ENCODE results near the gene CITED4. TPM values are rescaled to one million over a fixed set of nuclear protein-coding genes. Genes with fewer than 3 reads are reported as not detected.

The CITED4 gene
- total RNA-seq, 2 experiments from 2014 or later: 4.1 to 6.8 TPM

- CTCF ChIA-PET: no interaction called here
- Mint-ChIP-seq H3K27me3 (no peaks in the 10 kb centered on the region), H3K4me3 (no peak overlapping the region), H3K9me3 (peaks cover 3% of the 10 kb centered on the region), H3K27ac (no peak overlapping the region), H3K36me3 (ENCODE audit: low read depth) (no peaks in the 10 kb centered on the region), H3K4me1 (peaks cover 39% of the 10 kb centered on the region)
- POLR2A ChIA-PET: no interaction called here
- no peak for DNase-seq
These were observed 16.3 kb downstream of the CITED4 start for GRCh38 chr1:40845895-40846294.

DNA sequence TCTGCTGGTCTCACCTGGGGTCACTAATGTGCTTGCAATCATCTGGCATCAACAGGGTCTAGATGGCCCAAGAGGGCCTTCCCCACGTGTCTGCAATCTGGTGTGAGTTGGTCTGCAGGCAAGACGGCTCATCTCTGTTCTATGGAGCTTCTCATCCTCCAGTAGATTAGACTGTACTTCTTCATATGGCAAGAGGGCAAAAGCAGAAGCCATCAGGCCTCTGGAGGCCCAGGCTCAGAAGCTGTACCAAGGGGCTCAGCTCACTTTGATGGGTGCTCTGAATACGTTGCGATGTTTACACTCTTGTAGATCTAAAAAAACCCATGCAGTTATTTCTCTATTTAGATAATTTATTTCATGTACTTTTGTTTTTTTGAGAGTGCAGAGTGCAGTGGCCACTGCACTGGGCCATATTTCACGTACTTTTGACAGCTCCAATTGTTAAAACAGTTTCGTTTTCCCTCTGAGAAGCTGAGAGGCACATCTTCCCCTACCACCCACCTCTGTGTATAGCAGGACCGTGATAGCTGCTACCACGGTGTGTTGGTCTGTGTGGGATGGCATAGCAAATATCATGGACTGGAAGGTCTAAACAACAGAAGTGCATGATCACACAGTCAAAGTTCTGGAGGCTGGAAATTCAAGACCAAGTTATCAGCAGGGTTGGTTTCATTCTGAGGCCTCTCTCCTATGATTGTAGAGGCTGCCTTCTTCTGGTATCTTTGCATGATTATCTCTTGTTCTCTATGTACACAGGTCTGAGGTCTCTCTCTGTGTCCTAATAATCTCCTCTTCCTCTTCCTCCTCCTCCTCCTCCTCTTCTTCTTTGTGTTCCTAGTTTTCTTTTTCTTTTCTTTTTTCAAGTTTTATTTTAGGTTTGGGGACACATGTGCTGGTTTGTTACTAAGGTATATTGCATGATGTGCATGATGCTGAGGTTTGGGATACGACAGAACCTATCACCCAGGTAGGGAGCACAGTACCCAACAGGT is 17.0 kb downstream of the CITED4 start:
- peak; percentile 21 for DNase-seq
- H3K9me3 Mint-ChIP-seq: peaks cover 3% of the 10 kb centered on the region
- ChIA-PET POLR2A (interaction anchor here (0.7 kb wide), 1 partner anchor 135 kb away, joined by 3 read pairs; no protein-coding TSS in a partner anchor), CTCF (interaction anchor here (1.0 to 2.2 kb wide), 5 partner anchors 14 to 151 kb away, joined by 3 to 6 read pairs (median 5); no protein-coding TSS in a partner anchor)
- H3K27me3 Mint-ChIP-seq: no peaks in the 10 kb centered on the region
- peak overlapping the region; percentile 84 for H3K27ac Mint-ChIP-seq
- no peaks in the 10 kb centered on the region for H3K36me3 Mint-ChIP-seq (ENCODE audit: low read depth)
- H3K4me3 Mint-ChIP-seq: peak overlapping the region; percentile 21
- peaks cover 42% of the 10 kb centered on the region for H3K4me1 Mint-ChIP-seq

DNA sequence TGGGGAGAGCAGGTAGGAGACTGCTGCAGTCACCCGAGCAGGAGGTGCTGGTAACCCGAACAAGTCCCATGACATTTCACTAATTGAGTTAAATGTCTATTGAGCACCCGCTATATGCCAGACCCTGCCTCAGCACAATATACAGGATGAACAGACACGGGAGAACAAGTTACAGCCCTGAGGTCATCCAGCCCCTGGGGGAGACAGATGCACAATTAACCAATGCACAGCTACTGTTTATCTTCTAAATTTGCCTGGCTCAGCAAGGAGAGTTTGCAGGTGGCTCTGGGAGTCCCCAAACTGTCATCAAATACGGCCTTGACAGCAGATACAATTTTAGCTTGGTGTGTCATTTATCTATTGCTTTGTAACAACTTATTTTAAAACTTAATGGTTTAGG is 18.1 kb downstream of the CITED4 start:
- Mint-ChIP-seq H3K9me3 (peaks cover 3% of the 10 kb centered on the region), H3K4me3 (no peak overlapping the region), H3K27ac (peak overlapping the region; percentile 25), H3K36me3 (ENCODE audit: low read depth) (no peaks in the 10 kb centered on the region), H3K4me1 (peaks cover 44% of the 10 kb centered on the region), H3K27me3 (no peaks in the 10 kb centered on the region)
- ChIA-PET POLR2A (no interaction called here), CTCF (interaction anchor here (1.2 to 2.2 kb wide), 4 partner anchors 13 to 108 kb away, joined by 3 to 6 read pairs (median 6); no protein-coding TSS in a partner anchor)
- DNase-seq: no peak

- ChIA-PET CTCF (interaction anchor here (1.7 kb wide), 1 partner anchor 68 kb away, joined by 5 read pairs; no protein-coding TSS in a partner anchor), POLR2A (no interaction called here)
- Mint-ChIP-seq H3K9me3 (peaks cover 3% of the 10 kb centered on the region), H3K4me1 (peaks cover 43% of the 10 kb centered on the region), H3K27ac (no peak overlapping the region), H3K36me3 (ENCODE audit: low read depth) (no peaks in the 10 kb centered on the region), H3K4me3 (no peak overlapping the region), H3K27me3 (no peaks in the 10 kb centered on the region)
- DNase-seq: no peak
These were observed 19.5 kb downstream of the CITED4 start for GRCh38 chr1:40842691-40843090.

- Mint-ChIP-seq H3K9me3 (peaks cover 3% of the 10 kb centered on the region), H3K4me1 (peaks cover 43% of the 10 kb centered on the region), H3K36me3 (ENCODE audit: low read depth) (no peaks in the 10 kb centered on the region), H3K4me3 (no peak overlapping the region), H3K27me3 (no peaks in the 10 kb centered on the region), H3K27ac (no peak overlapping the region)
- no peak for DNase-seq
- POLR2A ChIA-PET: no interaction called here
- CTCF ChIA-PET: interaction anchor here (1.7 kb wide), 1 partner anchor 67 kb away, joined by 5 read pairs; no protein-coding TSS in a partner anchor
These were observed 20.0 kb downstream of the CITED4 start for GRCh38 chr1:40842207-40842606.

DNA sequence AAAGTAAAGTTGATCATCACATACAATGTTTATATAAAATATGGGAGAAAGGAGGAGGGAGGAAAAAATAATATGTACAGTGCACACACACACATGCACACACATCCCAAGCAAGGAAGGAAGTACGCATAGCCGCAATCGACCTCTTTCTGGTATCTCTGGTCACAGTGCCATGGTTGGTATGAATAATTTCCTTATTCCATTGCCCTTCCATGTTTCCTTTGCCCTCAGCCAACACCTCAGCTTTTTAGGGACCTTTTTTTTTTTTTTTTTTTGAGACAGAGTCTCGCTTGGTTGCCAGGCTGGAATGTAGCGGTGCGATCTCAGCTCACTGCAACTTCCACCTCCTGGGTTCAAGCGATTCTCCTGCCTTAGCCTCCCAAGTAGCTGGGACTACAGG is 20.6 kb downstream of the CITED4 start:
- ChIA-PET CTCF (interaction anchor here (1.2 to 1.7 kb wide), 3 partner anchors 20 to 111 kb away, joined by 3 to 5 read pairs (median 4); no protein-coding TSS in a partner anchor), POLR2A (no interaction called here)
- peaks cover 3% of the 10 kb centered on the region for H3K9me3 Mint-ChIP-seq
- no peak overlapping the region for H3K4me3 Mint-ChIP-seq
- H3K4me1 Mint-ChIP-seq: peaks cover 40% of the 10 kb centered on the region
- no peaks in the 10 kb centered on the region for H3K36me3 Mint-ChIP-seq (ENCODE audit: low read depth)
- peak overlapping the region; percentile 85 for H3K27ac Mint-ChIP-seq
- DNase-seq: no peak
- H3K27me3 Mint-ChIP-seq: no peaks in the 10 kb centered on the region

GRCh38 chr1:40840526-40841323 is 21.4 kb downstream of the CITED4 start:
- Mint-ChIP-seq H3K4me3 (peak overlapping the region; percentile 12), H3K36me3 (ENCODE audit: low read depth) (no peaks in the 10 kb centered on the region), H3K27ac (peak overlapping the region; percentile 85), H3K27me3 (no peaks in the 10 kb centered on the region), H3K4me1 (peaks cover 36% of the 10 kb centered on the region), H3K9me3 (peaks cover 3% of the 10 kb centered on the region)
- DNase-seq: peak; percentile 68
- ChIA-PET POLR2A (no interaction called here), CTCF (interaction anchor here (1.2 kb wide), 2 partner anchors 19 to 112 kb away, joined by 3 to 4 read pairs; no protein-coding TSS in a partner anchor)

- H3K9me3 Mint-ChIP-seq: peaks cover 3% of the 10 kb centered on the region
- DNase-seq: no peak
- POLR2A ChIA-PET: no interaction called here
- H3K4me3 Mint-ChIP-seq: no peak overlapping the region
- H3K27ac Mint-ChIP-seq: peak overlapping the region; percentile 85
- CTCF ChIA-PET: no interaction called here
- no peaks in the 10 kb centered on the region for H3K36me3 Mint-ChIP-seq (ENCODE audit: low read depth)
- peaks cover 29% of the 10 kb centered on the region for H3K4me1 Mint-ChIP-seq
- H3K27me3 Mint-ChIP-seq: no peaks in the 10 kb centered on the region
These were observed 22.2 kb downstream of the CITED4 start for GRCh38 chr1:40839943-40840335.

- no peak for DNase-seq
- ChIA-PET POLR2A (no interaction called here), CTCF (interaction anchor here (1.8 kb wide), 1 partner anchor 10 kb away, joined by 6 read pairs; no protein-coding TSS in a partner anchor)
- H3K27ac Mint-ChIP-seq: peak overlapping the region; percentile 39
- no peak overlapping the region for H3K4me3 Mint-ChIP-seq
- H3K36me3 Mint-ChIP-seq (ENCODE audit: low read depth): no peaks in the 10 kb centered on the region
- peaks cover 3% of the 10 kb centered on the region for H3K9me3 Mint-ChIP-seq
- no peaks in the 10 kb centered on the region for H3K27me3 Mint-ChIP-seq
- H3K4me1 Mint-ChIP-seq: peaks cover 26% of the 10 kb centered on the region
These were observed 22.9 kb downstream of the CITED4 start for GRCh38 chr1:40838980-40839942.

DNA sequence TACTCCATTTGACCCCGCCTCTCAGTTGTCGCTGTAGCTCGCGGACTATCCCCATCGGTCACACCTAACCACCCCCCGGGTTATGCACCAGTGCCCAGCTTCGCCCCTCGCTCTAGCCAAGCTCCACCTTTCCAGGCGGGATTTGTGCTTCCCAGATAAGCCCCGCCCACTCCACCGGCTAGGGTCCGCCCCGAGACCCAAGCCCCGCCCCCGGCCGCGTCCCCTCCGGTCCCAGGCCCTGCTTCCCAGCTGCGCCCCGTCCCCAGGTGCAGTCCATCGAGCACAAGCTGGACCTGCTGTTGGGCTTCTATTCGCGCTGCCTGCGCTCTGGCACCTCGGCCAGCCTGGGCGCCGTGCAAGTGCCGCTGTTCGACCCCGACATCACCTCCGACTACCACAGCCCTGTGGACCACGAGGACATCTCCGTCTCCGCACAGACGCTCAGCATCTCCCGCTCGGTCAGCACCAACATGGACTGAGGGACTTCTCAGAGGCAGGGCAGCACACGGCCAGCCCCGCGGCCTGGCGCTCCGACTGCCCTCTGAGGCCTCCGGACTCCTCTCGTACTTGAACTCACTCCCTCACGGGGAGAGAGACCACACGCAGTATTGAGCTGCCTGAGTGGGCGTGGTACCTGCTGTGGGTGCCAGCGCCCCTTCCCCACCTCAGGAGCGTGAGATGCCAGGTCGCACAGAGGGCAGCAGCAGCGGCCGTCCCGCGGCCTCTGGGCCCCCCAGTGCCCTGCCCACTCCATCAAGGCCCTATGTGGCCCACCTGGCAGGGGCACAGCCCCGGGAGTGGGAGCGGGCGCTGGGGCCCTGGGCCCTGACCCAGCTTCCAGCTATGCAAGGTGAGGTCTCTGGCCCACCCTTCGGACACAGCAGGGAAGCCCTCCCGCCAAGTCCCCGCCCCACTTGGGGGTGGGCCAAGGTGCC is 23.9 kb downstream of the CITED4 start:
- Mint-ChIP-seq H3K4me3 (no peak overlapping the region), H3K36me3 (ENCODE audit: low read depth) (no peaks in the 10 kb centered on the region), H3K27ac (no peak overlapping the region), H3K4me1 (peaks cover 26% of the 10 kb centered on the region), H3K27me3 (no peaks in the 10 kb centered on the region), H3K9me3 (peaks cover 3% of the 10 kb centered on the region)
- ChIA-PET POLR2A (no interaction called here), CTCF (interaction anchor here (1.2 to 1.8 kb wide), 2 partner anchors 11 to 19 kb away, joined by 3 to 6 read pairs; no protein-coding TSS in a partner anchor)
- no peak for DNase-seq

GRCh38 chr1:40837601-40838000 is 24.6 kb downstream of the CITED4 start:
- no peak for DNase-seq
- ChIA-PET CTCF (interaction anchor here (1.2 to 1.8 kb wide), 2 partner anchors 12 to 18 kb away, joined by 3 to 6 read pairs; no protein-coding TSS in a partner anchor), POLR2A (no interaction called here)
- no peaks in the 10 kb centered on the region for H3K27me3 Mint-ChIP-seq
- no peaks in the 10 kb centered on the region for H3K36me3 Mint-ChIP-seq (ENCODE audit: low read depth)
- H3K9me3 Mint-ChIP-seq: peaks cover 3% of the 10 kb centered on the region
- H3K27ac Mint-ChIP-seq: no peak overlapping the region
- H3K4me3 Mint-ChIP-seq: no peak overlapping the region
- peaks cover 26% of the 10 kb centered on the region for H3K4me1 Mint-ChIP-seq

Measured in activated CD4-positive, alpha-beta T cell treated with anti-CD3 and anti-CD28 coated beads, Interleukin-2, amount 10 ng/mL, durations not matched to agents 7 days and 5 days (primary cell).